Osteocyte (in vitro differentiated cells): Measurements from ENCODE around the gene RNF113B. TPM values are rescaled to one million over a fixed set of nuclear protein-coding genes. Genes with fewer than 3 reads are reported as not detected.

Source experiments
- microRNA-seq: library from miRNA; unstranded; fragments of <30 nt; microRNA quantifications from one replicate; pipeline ENCODE4 v1.1.0, GENCODE V29; 2020; ENCODE audit not compliant: unreplicated experiment
- total RNA-seq: library from RNA; stranded (reverse); gene quantifications from 2 replicates; pipeline ENCODE4 v1.2.1, GENCODE V29; 2021

The RNF113B gene
- total RNA-seq, 1 donor from 2014 or later = not detected

Small RNA genes lying within 50 kb of the gene (microRNA-seq; reads per million reads assigned to microRNA genes)
- not detected for gene MIR3170

Other genes starting within 250 kb of the RNF113B start
- gene IPO5, start 223.6 kb downstream of the RNF113B start, total RNA-seq = 143 and 145 TPM in 2 replicates
- gene FARP1, start 34.2 kb downstream of the RNF113B start, total RNA-seq = 347 and 357 TPM in 2 replicates